ENCODE measurements around the gene BCR.
"Not testable (repeated sequence)": the region's sequence is repeated elsewhere in the genome, so short reads cannot be mapped to it uniquely, and the experiment has no call there.

Gene BCR

GRCh38 chr22:23305321-23305910 lies 125.1 kb downstream of the BCR start:
- 93 to 94% methylated on average over 9 of the region's 9 CpGs for WGBS, 2 experiments
- Histone ChIP-seq H3K36me3 (ENCODE audit: control insufficient read depth, insufficient read depth, low read length) (peaks cover 8% of the 10 kb centered on the region), H3K27ac (ENCODE audit: insufficient read depth, low read depth, low read length, poor library complexity, severe bottlenecking) (no peak overlapping the region), H3K9me3 (ENCODE audit: control insufficient read depth, low read length) (no peaks in the 10 kb centered on the region), H3K4me3 (ENCODE audit: insufficient read depth, low read depth, low read length) (no peak overlapping the region), H3K27me3 (ENCODE audit: control insufficient read depth, insufficient read depth, low read length, poor library complexity, severe bottlenecking) (no peaks in the 10 kb centered on the region), H3K4me1 (ENCODE audit: control insufficient read depth, insufficient read depth, low read length) (no peaks in the 10 kb centered on the region)

- no peaks in the 10 kb centered on the region for H3K27me3 ChIP-seq (ENCODE audit: control insufficient read depth, insufficient read depth, low read length, poor library complexity, severe bottlenecking)
- WGBS, 2 experiments, result 95 to 97% methylated on average over 11 of the region's 11 CpGs
- no peak overlapping the region for H3K4me3 ChIP-seq (ENCODE audit: insufficient read depth, low read depth, low read length)
- H3K9me3 ChIP-seq (ENCODE audit: control insufficient read depth, low read length), result no peaks in the 10 kb centered on the region
- no peak overlapping the region for H3K27ac ChIP-seq (ENCODE audit: insufficient read depth, low read depth, low read length, poor library complexity, severe bottlenecking)
- H3K36me3 ChIP-seq (ENCODE audit: control insufficient read depth, insufficient read depth, low read length), result peaks cover 8% of the 10 kb centered on the region
- H3K4me1 ChIP-seq (ENCODE audit: control insufficient read depth, insufficient read depth, low read length), result no peaks in the 10 kb centered on the region
Observed at GRCh38 chr22:23305922-23306374, 125.6 kb downstream of the BCR start.

GRCh38 chr22:23306438-23306921 lies 126.2 kb downstream of the BCR start:
- peaks cover 8% of the 10 kb centered on the region for H3K36me3 ChIP-seq (ENCODE audit: control insufficient read depth, insufficient read depth, low read length)
- 94 to 96% methylated on average over 11 of the region's 11 CpGs for WGBS, 2 experiments
- H3K27ac ChIP-seq (ENCODE audit: insufficient read depth, low read depth, low read length, poor library complexity, severe bottlenecking), result no peak overlapping the region
- no peaks in the 10 kb centered on the region for H3K9me3 ChIP-seq (ENCODE audit: control insufficient read depth, low read length)
- no peaks in the 10 kb centered on the region for H3K4me1 ChIP-seq (ENCODE audit: control insufficient read depth, insufficient read depth, low read length)
- no peak overlapping the region for H3K4me3 ChIP-seq (ENCODE audit: insufficient read depth, low read depth, low read length)
- H3K27me3 ChIP-seq (ENCODE audit: control insufficient read depth, insufficient read depth, low read length, poor library complexity, severe bottlenecking), result no peaks in the 10 kb centered on the region

- WGBS, 2 experiments, result 96% methylated on average over 3 of the region's 3 CpGs
Observed at GRCh38 chr22:23306926-23307325, 126.6 kb downstream of the BCR start.

GRCh38 chr22:23307511-23307910 lies 127.2 kb downstream of the BCR start:
- not testable (repeated sequence) for H3K27ac ChIP-seq (ENCODE audit: insufficient read depth, low read depth, low read length, poor library complexity, severe bottlenecking); H3K36me3 ChIP-seq (ENCODE audit: control insufficient read depth, insufficient read depth, low read length); H3K9me3 ChIP-seq (ENCODE audit: control insufficient read depth, low read length); H3K4me3 ChIP-seq (ENCODE audit: insufficient read depth, low read depth, low read length); H3K27me3 ChIP-seq (ENCODE audit: control insufficient read depth, insufficient read depth, low read length, poor library complexity, severe bottlenecking); H3K4me1 ChIP-seq (ENCODE audit: control insufficient read depth, insufficient read depth, low read length)
- 92 to 96% methylated on average over 7 to 9 of the region's 10 CpGs for WGBS, 2 experiments

More at GRCh38 chr22:23306926-23307325, 126.6 kb downstream of the BCR start:
- no peaks in the 10 kb centered on the region for H3K4me1 ChIP-seq (ENCODE audit: control insufficient read depth, insufficient read depth, low read length)
- no peak overlapping the region for H3K27ac ChIP-seq (ENCODE audit: insufficient read depth, low read depth, low read length, poor library complexity, severe bottlenecking)
- H3K27me3 ChIP-seq (ENCODE audit: control insufficient read depth, insufficient read depth, low read length, poor library complexity, severe bottlenecking), result no peaks in the 10 kb centered on the region
- H3K9me3 ChIP-seq (ENCODE audit: control insufficient read depth, low read length), result no peaks in the 10 kb centered on the region
- peaks cover 8% of the 10 kb centered on the region for H3K36me3 ChIP-seq (ENCODE audit: control insufficient read depth, insufficient read depth, low read length)
- H3K4me3 ChIP-seq (ENCODE audit: insufficient read depth, low read depth, low read length), result no peak overlapping the region

GRCh38 chr22:23309261-23309660 lies 129.0 kb downstream of the BCR start:
- not testable (repeated sequence) for H3K4me3 ChIP-seq (ENCODE audit: insufficient read depth, low read depth, low read length); H3K4me1 ChIP-seq (ENCODE audit: control insufficient read depth, insufficient read depth, low read length); H3K27ac ChIP-seq (ENCODE audit: insufficient read depth, low read depth, low read length, poor library complexity, severe bottlenecking); H3K36me3 ChIP-seq (ENCODE audit: control insufficient read depth, insufficient read depth, low read length); H3K27me3 ChIP-seq (ENCODE audit: control insufficient read depth, insufficient read depth, low read length, poor library complexity, severe bottlenecking); H3K9me3 ChIP-seq (ENCODE audit: control insufficient read depth, low read length)
- 87 to 96% methylated on average over 3 to 7 of the region's 12 CpGs for WGBS, 2 experiments

- not testable (repeated sequence) for H3K27ac ChIP-seq (ENCODE audit: insufficient read depth, low read depth, low read length, poor library complexity, severe bottlenecking); H3K4me3 ChIP-seq (ENCODE audit: insufficient read depth, low read depth, low read length); H3K27me3 ChIP-seq (ENCODE audit: control insufficient read depth, insufficient read depth, low read length, poor library complexity, severe bottlenecking); H3K4me1 ChIP-seq (ENCODE audit: control insufficient read depth, insufficient read depth, low read length); H3K36me3 ChIP-seq (ENCODE audit: control insufficient read depth, insufficient read depth, low read length); H3K9me3 ChIP-seq (ENCODE audit: control insufficient read depth, low read length)
- WGBS, 2 experiments, result 94 to 97% methylated on average over 6 of the region's 15 CpGs
Observed at GRCh38 chr22:23310443-23311097, 130.3 kb downstream of the BCR start.

GRCh38 chr22:23311635-23312420 lies 131.5 kb downstream of the BCR start:
- H3K27ac ChIP-seq (ENCODE audit: insufficient read depth, low read depth, low read length, poor library complexity, severe bottlenecking); H3K27me3 ChIP-seq (ENCODE audit: control insufficient read depth, insufficient read depth, low read length, poor library complexity, severe bottlenecking); H3K4me3 ChIP-seq (ENCODE audit: insufficient read depth, low read depth, low read length); H3K9me3 ChIP-seq (ENCODE audit: control insufficient read depth, low read length); H3K36me3 ChIP-seq (ENCODE audit: control insufficient read depth, insufficient read depth, low read length); H3K4me1 ChIP-seq (ENCODE audit: control insufficient read depth, insufficient read depth, low read length): not testable (repeated sequence)
- 96 to 98% methylated on average over 16 to 18 of the region's 18 CpGs for WGBS, 2 experiments

- Histone ChIP-seq H3K9me3 (ENCODE audit: control insufficient read depth, low read length) (no peaks in the 10 kb centered on the region), H3K27me3 (ENCODE audit: control insufficient read depth, insufficient read depth, low read length, poor library complexity, severe bottlenecking) (no peaks in the 10 kb centered on the region), H3K4me1 (ENCODE audit: control insufficient read depth, insufficient read depth, low read length) (no peaks in the 10 kb centered on the region), H3K4me3 (ENCODE audit: insufficient read depth, low read depth, low read length) (no peak overlapping the region), H3K27ac (ENCODE audit: insufficient read depth, low read depth, low read length, poor library complexity, severe bottlenecking) (no peak overlapping the region), H3K36me3 (ENCODE audit: control insufficient read depth, insufficient read depth, low read length) (no peaks in the 10 kb centered on the region)
- WGBS, 2 experiments, result 94 to 95% methylated on average over 14 of the region's 14 CpGs
Observed at GRCh38 chr22:23313791-23314567, 133.7 kb downstream of the BCR start.

Measured in ectodermal cell (in vitro differentiated cells).